Measurements from ENCODE around the gene ZMAT2. TPM values are rescaled to one million over a fixed set of nuclear protein-coding genes. Genes with fewer than 3 reads are reported as not detected.
"Not testable (repeated sequence)": the region's sequence is repeated elsewhere in the genome, so short reads cannot be mapped to it uniquely, and the experiment has no call there.

The ZMAT2 gene
- total RNA-seq, 1 donor from 2014 or later, result 68.1 TPM

DNA sequence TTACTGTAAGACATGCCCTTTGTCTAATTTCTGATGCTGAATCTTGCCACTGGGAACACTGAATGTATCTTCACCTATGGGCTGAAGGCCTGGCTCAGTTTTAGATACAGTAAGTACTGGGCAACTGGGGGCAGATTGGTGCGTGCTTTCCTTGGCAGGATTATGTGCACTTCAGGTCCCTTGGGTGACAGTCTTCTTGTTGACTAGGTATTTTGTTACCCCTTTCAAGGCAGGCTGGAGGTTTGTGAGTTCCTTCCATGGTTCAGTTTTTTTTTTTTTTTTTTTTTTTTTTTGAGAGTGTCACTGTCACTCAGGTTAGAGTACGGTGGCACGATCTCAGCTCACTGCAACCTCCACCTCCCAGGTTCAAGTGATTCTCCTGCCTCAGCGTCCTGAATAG is 7.6 kb downstream of the ZMAT2 start:
- FAIRE-seq (no peak), DNase-seq (ENCODE audit: low spot score in 2 of 2) (no peak)

GRCh38 chr5:140708787-140709186 is 8.5 kb downstream of the ZMAT2 start:
- DNase-seq (ENCODE audit: low spot score in 2 of 2); FAIRE-seq: not testable (repeated sequence)

- no peak for FAIRE-seq
- DNase-seq (ENCODE audit: low spot score in 2 of 2), result peak in 1 of 2 donors; percentile 78
These were observed 10.8 kb downstream of the ZMAT2 start for GRCh38 chr5:140710899-140711552.

- DNase-seq (ENCODE audit: low spot score in 2 of 2) (no peak), FAIRE-seq (peak; percentile 17)
These were observed 11.5 kb downstream of the ZMAT2 start for GRCh38 chr5:140711794-140712193.

DNA sequence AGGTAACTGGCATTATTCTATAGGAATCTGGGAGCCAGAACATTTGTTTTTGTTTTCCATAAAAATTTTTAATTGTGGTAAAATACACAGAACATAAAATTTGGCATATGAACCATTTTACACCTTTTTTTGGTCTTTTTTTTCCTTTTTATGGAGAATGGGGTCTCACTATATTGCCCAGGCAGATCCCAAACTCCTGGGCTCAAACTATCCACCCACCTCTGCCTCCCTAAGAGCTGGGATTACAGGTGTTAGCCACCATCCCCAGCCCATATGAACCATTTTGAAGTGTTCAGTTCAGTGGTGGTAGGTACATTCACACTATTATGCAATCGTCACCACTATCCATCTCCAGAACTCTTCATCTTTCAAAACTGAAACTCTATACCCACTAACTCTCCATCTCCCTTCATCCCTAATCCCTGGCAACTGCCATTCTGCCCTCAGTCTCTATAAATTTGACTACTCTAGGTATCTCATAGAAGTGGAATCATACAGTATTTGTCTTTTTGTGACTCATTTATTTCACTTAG is 13.4 kb downstream of the ZMAT2 start:
- DNase-seq (ENCODE audit: low spot score in 2 of 2) (no peak), FAIRE-seq (no peak)

DNA sequence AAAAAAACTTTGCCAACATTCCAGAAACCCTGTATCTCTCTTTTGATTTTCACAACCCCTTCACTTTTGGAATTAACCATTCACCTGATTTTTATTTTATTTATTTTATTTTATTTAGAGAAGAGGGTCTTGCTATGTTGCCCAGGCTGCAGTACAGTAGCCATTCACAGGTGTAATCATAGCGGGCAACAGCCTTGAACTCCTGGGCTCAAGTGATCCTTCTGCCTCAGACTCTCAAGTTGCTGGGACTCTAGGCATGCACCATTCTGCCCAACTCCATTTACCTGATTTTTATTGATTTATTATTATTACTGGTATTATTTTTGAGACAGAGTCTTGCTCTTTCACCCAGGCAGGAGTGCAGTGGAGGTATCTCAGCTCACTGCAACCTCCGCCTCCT is 16.0 kb downstream of the ZMAT2 start:
- not testable (repeated sequence) for DNase-seq (ENCODE audit: low spot score in 2 of 2); FAIRE-seq

DNA sequence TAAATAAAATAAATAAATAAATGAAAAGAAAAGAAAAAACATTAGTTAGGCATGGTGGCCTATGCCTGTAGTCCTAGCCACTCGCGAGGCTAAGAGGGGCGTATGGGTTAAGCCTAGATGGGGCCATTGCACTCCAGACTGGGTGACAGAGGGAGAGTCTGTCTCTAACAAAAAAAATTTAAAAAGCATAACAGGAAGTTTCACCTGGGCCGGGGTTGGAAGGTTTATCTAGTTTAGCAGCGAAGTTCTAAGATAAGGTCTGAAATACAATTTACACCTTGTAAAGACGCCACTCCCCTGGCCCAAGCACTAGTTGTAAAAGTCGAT is 18.0 kb downstream of the ZMAT2 start:
- FAIRE-seq, result no peak

GRCh38 chr5:140720738-140721137 is 20.5 kb downstream of the ZMAT2 start:
- FAIRE-seq; DNase-seq (ENCODE audit: low spot score in 2 of 2): not testable (repeated sequence)

More for the DNA sequence above, 18.0 kb downstream of the ZMAT2 start:
- DNase-seq (ENCODE audit: low spot score in 2 of 2), result no peak

DNA sequence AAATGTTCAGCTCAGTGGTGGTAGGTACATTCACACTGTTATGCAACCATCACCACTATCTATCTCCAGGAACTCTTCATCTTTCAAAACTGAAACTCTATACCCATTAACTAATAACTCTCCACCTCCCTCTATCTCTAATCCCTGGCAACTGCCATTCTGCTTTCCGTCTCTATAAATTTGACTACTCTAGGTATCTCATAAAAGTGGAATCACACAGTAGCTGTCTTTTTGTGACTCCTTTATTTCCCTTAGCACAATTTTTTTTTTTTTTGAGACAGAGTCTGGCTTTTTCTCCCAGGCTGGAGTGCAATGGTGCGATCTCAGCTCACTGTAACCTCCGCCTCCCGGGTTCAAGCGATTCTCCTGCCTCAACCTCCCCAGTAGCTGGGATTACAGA is 21.1 kb downstream of the ZMAT2 start:
- FAIRE-seq; DNase-seq (ENCODE audit: low spot score in 2 of 2): not testable (repeated sequence)

DNA sequence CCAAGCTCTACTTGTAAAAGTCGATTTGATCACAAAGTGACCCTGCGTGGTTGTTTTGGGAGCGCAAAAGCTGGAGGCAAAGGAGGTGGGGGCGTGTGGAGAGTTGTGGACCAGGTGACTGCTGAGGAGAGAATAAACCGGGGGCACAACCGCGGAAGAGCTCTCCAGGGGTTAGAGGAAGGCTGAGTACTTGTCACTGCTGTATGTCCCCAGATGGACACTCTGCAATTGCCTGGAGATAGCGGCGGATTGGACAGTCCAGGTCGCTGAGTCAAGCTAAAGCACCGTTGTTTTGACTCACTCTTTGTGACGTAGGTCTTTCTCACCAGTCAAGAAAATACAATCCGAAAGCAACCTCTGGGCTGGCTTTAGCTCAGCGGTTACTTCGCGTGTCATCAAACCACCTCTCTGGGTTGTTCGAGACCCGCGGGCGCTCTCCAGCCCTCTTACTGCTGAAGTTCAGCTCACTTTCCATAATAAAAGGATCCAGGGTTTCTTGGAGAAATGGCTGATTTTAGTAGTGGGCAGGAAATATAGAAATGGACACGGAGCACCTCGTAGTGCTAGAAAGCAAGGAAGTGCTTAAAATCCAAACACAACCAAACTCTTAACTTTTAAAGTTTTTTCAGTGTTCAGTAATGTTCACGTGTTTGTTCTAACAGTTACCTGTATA is 25.7 kb downstream of the ZMAT2 start:
- DNase-seq (ENCODE audit: low spot score in 2 of 2) (peak in 1 of 2 donors; percentile 13), FAIRE-seq (no peak)

GRCh38 chr5:140733098-140733497 is 32.9 kb downstream of the ZMAT2 start:
- no peak for FAIRE-seq
- DNase-seq (ENCODE audit: low spot score in 2 of 2), result no peak

DNA sequence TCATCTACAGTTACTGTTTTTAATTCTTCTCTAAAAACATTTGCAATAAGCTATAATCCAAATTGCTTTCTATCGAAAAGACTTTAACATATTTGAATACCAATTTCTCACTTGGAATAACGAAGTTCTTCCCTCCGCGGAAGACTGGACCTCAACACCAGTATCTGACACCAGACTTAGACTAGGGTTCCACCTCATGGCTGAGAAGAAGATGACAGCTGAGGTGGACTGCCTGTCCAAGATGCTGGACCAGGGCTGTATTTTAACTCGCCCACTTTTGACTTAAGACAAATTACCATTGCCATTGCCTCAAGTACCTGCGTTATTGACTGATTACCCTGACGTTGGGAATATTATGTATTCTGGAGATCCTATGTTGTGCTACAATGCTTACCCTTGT is 34.1 kb downstream of the ZMAT2 start:
- DNase-seq (ENCODE audit: low spot score in 2 of 2), result no peak
- no peak for FAIRE-seq

DNA sequence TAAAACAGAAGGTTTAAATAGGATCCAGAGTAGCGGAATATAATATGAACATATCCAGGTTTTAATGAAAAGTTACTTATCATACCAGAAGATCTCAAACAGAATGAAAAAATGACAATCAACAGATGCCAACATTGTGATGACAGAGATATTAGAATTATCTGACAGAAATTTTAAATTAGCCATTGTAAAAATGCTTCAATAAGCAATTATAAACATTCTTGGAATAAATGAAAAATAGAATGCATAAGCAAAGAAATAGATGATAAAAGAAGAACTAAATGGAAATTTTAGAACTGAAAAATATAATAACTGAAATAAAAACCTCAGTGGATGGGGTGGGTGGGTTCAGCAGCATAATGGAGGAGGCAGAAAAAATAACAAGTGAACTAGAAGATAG is 37.2 kb downstream of the ZMAT2 start:
- FAIRE-seq, result no peak

DNA sequence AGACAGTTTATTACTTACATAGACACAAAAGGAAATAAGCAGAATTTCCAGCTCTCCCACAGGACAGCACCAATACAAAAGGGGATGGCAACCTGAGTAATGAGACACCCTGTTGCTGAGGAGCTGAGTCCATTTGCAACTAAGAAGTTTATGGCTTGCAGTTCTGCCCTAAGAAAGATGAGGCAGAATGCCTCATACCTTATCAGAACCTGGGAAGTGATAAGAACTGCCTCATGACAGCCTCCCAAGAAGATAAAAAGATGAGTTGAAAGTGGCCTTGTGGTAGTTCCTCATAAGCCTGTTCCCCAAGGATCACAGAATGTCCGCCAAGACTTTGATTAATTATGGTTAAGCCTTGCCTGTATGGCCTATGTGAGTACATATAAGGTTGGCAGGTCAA is 41.7 kb downstream of the ZMAT2 start:
- FAIRE-seq, result no peak
- no peak for DNase-seq (ENCODE audit: low spot score in 2 of 2)

More for the DNA sequence above, 37.2 kb downstream of the ZMAT2 start:
- no peak for DNase-seq (ENCODE audit: low spot score in 2 of 2)

GRCh38 chr5:140753561-140753960 is 53.3 kb downstream of the ZMAT2 start:
- DNase-seq (ENCODE audit: low spot score in 2 of 2) (no peak), FAIRE-seq (no peak)

Small RNA genes lying within 50 kb of the gene (small RNA-seq; reads per million reads assigned to genes)
- 1.3 reads per million, percentile 73 among the genes with 10 or more reads in this experiment for gene VTRNA1-1
- gene VTRNA1-2, result not detected
- gene VTRNA1-3, result not detected

Other genes starting within 250 kb of the ZMAT2 start
- gene EIF4EBP3, start 152.8 kb upstream of the ZMAT2 start, total RNA-seq, result not detected
- 17.1 TPM for gene SRA1, start 143.0 kb upstream of the ZMAT2 start, total RNA-seq
- 23.2 TPM for gene APBB3, start 135.8 kb upstream of the ZMAT2 start, total RNA-seq
- gene SLC35A4, start 135.6 kb upstream of the ZMAT2 start, total RNA-seq, result 2.0 TPM
- gene CD14, start 67.3 kb upstream of the ZMAT2 start, total RNA-seq, result 11.4 TPM
- 5.7 TPM for gene TMCO6, start 61.0 kb upstream of the ZMAT2 start, total RNA-seq
- gene NDUFA2, start 52.8 kb upstream of the ZMAT2 start, total RNA-seq, result 28.5 TPM
- gene IK, start 52.6 kb upstream of the ZMAT2 start, total RNA-seq, result 83.6 TPM
- 12.6 TPM for gene WDR55, start 35.5 kb upstream of the ZMAT2 start, total RNA-seq
- 0.82 TPM for gene DND1, start 26.9 kb upstream of the ZMAT2 start, total RNA-seq
- gene HARS1, start 9.1 kb upstream of the ZMAT2 start, total RNA-seq, result 74.2 TPM
- gene HARS2, start 9.0 kb upstream of the ZMAT2 start, total RNA-seq, result 25.7 TPM
- gene PCDHA1, start 85.7 kb downstream of the ZMAT2 start, total RNA-seq, result 8.6 TPM
- 10.6 TPM for gene PCDHA2, start 94.4 kb downstream of the ZMAT2 start, total RNA-seq
- 16.3 TPM for gene PCDHA3, start 100.6 kb downstream of the ZMAT2 start, total RNA-seq
- 12.2 TPM for gene PCDHA4, start 106.6 kb downstream of the ZMAT2 start, total RNA-seq
- gene PCDHA5, start 121.2 kb downstream of the ZMAT2 start, total RNA-seq, result 8.2 TPM
- gene PCDHA6, start 127.5 kb downstream of the ZMAT2 start, total RNA-seq, result 17.1 TPM
- gene PCDHA7, start 133.8 kb downstream of the ZMAT2 start, total RNA-seq, result 15.5 TPM
- gene PCDHA8, start 140.7 kb downstream of the ZMAT2 start, total RNA-seq, result 8.2 TPM
- 9.8 TPM for gene PCDHA9, start 147.9 kb downstream of the ZMAT2 start, total RNA-seq
- 10.6 TPM for gene PCDHA10, start 155.4 kb downstream of the ZMAT2 start, total RNA-seq
- gene PCDHA11, start 168.5 kb downstream of the ZMAT2 start, total RNA-seq, result 29.3 TPM
- gene PCDHA12, start 174.9 kb downstream of the ZMAT2 start, total RNA-seq, result 11.0 TPM
- 13.5 TPM for gene PCDHA13, start 181.7 kb downstream of the ZMAT2 start, total RNA-seq
- 76.2 TPM for gene PCDHAC1, start 225.9 kb downstream of the ZMAT2 start, total RNA-seq

Data from frontal cortex (tissue), 4 donors.